ENCODE measurements around the gene SLC25A12.
"Not testable (repeated sequence)": the region's sequence is repeated elsewhere in the genome, so short reads cannot be mapped to it uniquely, and the experiment has no call there.

Gene SLC25A12

DNA sequence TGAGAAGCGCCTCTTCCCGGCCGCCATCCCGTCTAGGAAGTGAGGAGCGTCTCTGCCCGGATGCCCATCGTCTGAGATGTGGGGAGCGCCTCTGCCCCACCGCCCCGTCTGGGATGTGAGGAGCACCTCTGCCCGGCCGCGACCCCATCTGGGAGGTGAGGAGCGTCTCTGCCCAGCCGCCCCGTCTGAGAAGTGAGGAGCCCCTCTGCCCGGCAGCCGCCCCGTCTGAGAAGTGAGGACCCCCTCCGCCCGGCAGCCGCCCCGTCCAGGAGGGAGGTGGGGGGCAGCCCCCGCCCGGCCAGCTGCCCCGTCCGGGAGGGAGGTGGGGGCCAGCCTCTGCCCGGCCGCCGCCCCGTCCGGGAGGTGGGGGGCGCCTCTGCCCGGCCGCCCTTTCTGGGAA, 119.5 kb downstream of the SLC25A12 start:
- not testable (repeated sequence) for H2BK120ac ChIP-seq (ENCODE audit: low read depth, low read length); H4K91ac ChIP-seq (ENCODE audit: low read depth, low read length, poor library complexity); H3K4me2 ChIP-seq (ENCODE audit: insufficient read depth, low read length, poor library complexity, severe bottlenecking); H3K27me3 ChIP-seq (ENCODE audit: control insufficient read depth in 3 of 3, insufficient read depth in 3 of 3, low read depth in 1 of 3, low read length in 3 of 3); H3K14ac ChIP-seq (ENCODE audit: low read length); H3K4ac ChIP-seq (ENCODE audit: low read length); H3K9ac ChIP-seq (ENCODE audit: low read depth, low read length, poor library complexity); H3K23ac ChIP-seq (ENCODE audit: low read depth, low read length, poor library complexity); H2AK5ac ChIP-seq (ENCODE audit: low read depth, low read length); H3K79me1 ChIP-seq (ENCODE audit: low read depth, low read length); H3K4me3 ChIP-seq (ENCODE audit: low read length in 2 of 2); H2BK15ac ChIP-seq (ENCODE audit: low read length); H4K8ac ChIP-seq (ENCODE audit: low read depth, low read length); H3K36me3 ChIP-seq (replicated peaks in 1 of 2; ENCODE audit: control insufficient read depth in 2 of 2, insufficient read depth in 2 of 2, low read length in 2 of 2); H3K4me1 ChIP-seq (ENCODE audit: control insufficient read depth in 2 of 2, insufficient read depth in 1 of 2, low read depth in 1 of 2, low read length in 2 of 2); H3K27ac ChIP-seq (replicated peaks; ENCODE audit: low read length); H2BK12ac ChIP-seq (ENCODE audit: low read length); H3K18ac ChIP-seq (ENCODE audit: low read length); DNase-seq (ENCODE audit: low spot score); H2AFZ ChIP-seq (ENCODE audit: low read length); H2BK5ac ChIP-seq (ENCODE audit: low read length)
- H3K9me3 ChIP-seq (replicated peaks in 1 of 2; ENCODE audit: control insufficient read depth in 2 of 2, insufficient read depth in 1 of 2, low read depth in 1 of 2, low read length in 2 of 2), result peaks cover 0 to 16% of the 10 kb centered on the region in 2 donors
- no CpG with 5 or more reads among the region's 35 CpGs for WGBS, 2 donors (ENCODE audit: extremely low coverage in 2 of 2, insufficient read length in 2 of 2, insufficient replicate concordance in 1 of 2)

GRCh38 chr2:171772373-171772772, 121.7 kb downstream of the SLC25A12 start:
- H3K4me2 ChIP-seq (ENCODE audit: insufficient read depth, low read length, poor library complexity, severe bottlenecking), result no peak overlapping the region
- H2BK15ac ChIP-seq (ENCODE audit: low read length), result no peak overlapping the region
- H2BK12ac ChIP-seq (ENCODE audit: low read length), result no peak overlapping the region
- H3K9ac ChIP-seq (ENCODE audit: low read depth, low read length, poor library complexity), result no peak overlapping the region
- no peak overlapping the region for H2AK5ac ChIP-seq (ENCODE audit: low read depth, low read length)
- no peak overlapping the region for H3K14ac ChIP-seq (ENCODE audit: low read length)
- no peaks in the 10 kb centered on the region for H3K79me1 ChIP-seq (ENCODE audit: low read depth, low read length)
- H3K4me3 ChIP-seq (ENCODE audit: low read length in 2 of 2), result no peak overlapping the region
- H3K4me1 ChIP-seq (ENCODE audit: control insufficient read depth in 2 of 2, insufficient read depth in 1 of 2, low read depth in 1 of 2, low read length in 2 of 2), result no peaks in the 10 kb centered on the region
- H3K18ac ChIP-seq (ENCODE audit: low read length), result no peak overlapping the region
- DNase-seq (ENCODE audit: low spot score), result no peak
- no peak overlapping the region for H4K91ac ChIP-seq (ENCODE audit: low read depth, low read length, poor library complexity)
- no peak overlapping the region for H4K8ac ChIP-seq (ENCODE audit: low read depth, low read length)
- H3K27me3 ChIP-seq (ENCODE audit: control insufficient read depth in 3 of 3, insufficient read depth in 3 of 3, low read depth in 1 of 3, low read length in 3 of 3), result no peaks in the 10 kb centered on the region
- no peak overlapping the region for H2BK5ac ChIP-seq (ENCODE audit: low read length)
- no CpG with 5 or more reads among the region's 5 CpGs for WGBS, 2 donors (ENCODE audit: extremely low coverage in 2 of 2, insufficient read length in 2 of 2, insufficient replicate concordance in 1 of 2)
- H3K9me3 ChIP-seq (replicated peaks in 1 of 2; ENCODE audit: control insufficient read depth in 2 of 2, insufficient read depth in 1 of 2, low read depth in 1 of 2, low read length in 2 of 2), result peaks cover 0 to 7% of the 10 kb centered on the region in 2 donors
- H3K23ac ChIP-seq (ENCODE audit: low read depth, low read length, poor library complexity), result no peak overlapping the region
- no peak overlapping the region for H3K27ac ChIP-seq (replicated peaks; ENCODE audit: low read length)
- H3K4ac ChIP-seq (ENCODE audit: low read length), result no peak overlapping the region
- no peak overlapping the region for H2BK120ac ChIP-seq (ENCODE audit: low read depth, low read length)
- H2AFZ ChIP-seq (ENCODE audit: low read length), result no peak overlapping the region
- H3K36me3 ChIP-seq (replicated peaks in 1 of 2; ENCODE audit: control insufficient read depth in 2 of 2, insufficient read depth in 2 of 2, low read length in 2 of 2), result no peaks in the 10 kb centered on the region

DNA sequence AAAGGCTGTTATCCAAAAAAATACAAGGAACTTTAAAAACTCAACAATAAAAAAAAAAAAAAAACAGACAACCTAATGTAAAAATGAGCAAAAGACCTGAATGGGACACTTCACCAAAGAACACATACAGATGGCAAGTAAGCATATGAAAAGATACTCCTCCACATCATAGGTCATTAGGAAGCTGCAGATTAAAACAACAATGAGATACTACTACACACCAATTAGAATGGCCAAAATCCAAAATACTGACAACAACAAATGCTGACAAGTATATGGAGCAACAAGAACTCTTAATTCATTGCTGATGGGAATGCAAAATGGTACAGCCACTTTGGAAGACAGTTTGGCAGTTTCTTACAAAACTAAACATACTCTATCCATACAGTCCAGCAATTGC, 122.6 kb downstream of the SLC25A12 start:
- no peak overlapping the region for H3K4ac ChIP-seq (ENCODE audit: low read length)
- H2AFZ ChIP-seq (ENCODE audit: low read length), result no peak overlapping the region
- H2BK15ac ChIP-seq (ENCODE audit: low read length), result no peak overlapping the region
- no peak overlapping the region for H2BK5ac ChIP-seq (ENCODE audit: low read length)
- no peak for DNase-seq (ENCODE audit: low spot score)
- no peak overlapping the region for H3K23ac ChIP-seq (ENCODE audit: low read depth, low read length, poor library complexity)
- no peak overlapping the region for H3K4me2 ChIP-seq (ENCODE audit: insufficient read depth, low read length, poor library complexity, severe bottlenecking)
- H2AK5ac ChIP-seq (ENCODE audit: low read depth, low read length), result no peak overlapping the region
- H3K9me3 ChIP-seq (replicated peaks in 1 of 2; ENCODE audit: control insufficient read depth in 2 of 2, insufficient read depth in 1 of 2, low read depth in 1 of 2, low read length in 2 of 2), result peaks cover 0 to 7% of the 10 kb centered on the region in 2 donors
- H3K27me3 ChIP-seq (ENCODE audit: control insufficient read depth in 3 of 3, insufficient read depth in 3 of 3, low read depth in 1 of 3, low read length in 3 of 3), result no peaks in the 10 kb centered on the region
- no peak overlapping the region for H3K4me3 ChIP-seq (ENCODE audit: low read length in 2 of 2)
- H3K4me1 ChIP-seq (ENCODE audit: control insufficient read depth in 2 of 2, insufficient read depth in 1 of 2, low read depth in 1 of 2, low read length in 2 of 2), result no peaks in the 10 kb centered on the region
- no peaks in the 10 kb centered on the region for H3K36me3 ChIP-seq (replicated peaks in 1 of 2; ENCODE audit: control insufficient read depth in 2 of 2, insufficient read depth in 2 of 2, low read length in 2 of 2)
- no peak overlapping the region for H3K9ac ChIP-seq (ENCODE audit: low read depth, low read length, poor library complexity)
- no peak overlapping the region for H3K14ac ChIP-seq (ENCODE audit: low read length)
- no peak overlapping the region for H4K8ac ChIP-seq (ENCODE audit: low read depth, low read length)
- H2BK12ac ChIP-seq (ENCODE audit: low read length), result no peak overlapping the region
- no peak overlapping the region for H3K18ac ChIP-seq (ENCODE audit: low read length)
- no peak overlapping the region for H2BK120ac ChIP-seq (ENCODE audit: low read depth, low read length)
- H4K91ac ChIP-seq (ENCODE audit: low read depth, low read length, poor library complexity), result no peak overlapping the region
- no peak overlapping the region for H3K27ac ChIP-seq (replicated peaks; ENCODE audit: low read length)
- no peaks in the 10 kb centered on the region for H3K79me1 ChIP-seq (ENCODE audit: low read depth, low read length)

GRCh38 chr2:171763602-171764001, 130.4 kb downstream of the SLC25A12 start:
- Histone ChIP-seq H3K14ac (ENCODE audit: low read length) (no peak overlapping the region), H4K8ac (ENCODE audit: low read depth, low read length) (no peak overlapping the region), H3K36me3 (replicated peaks in 1 of 2; ENCODE audit: control insufficient read depth in 2 of 2, insufficient read depth in 2 of 2, low read length in 2 of 2) (peaks cover 1 to 43% of the 10 kb centered on the region in 2 donors), H3K79me1 (ENCODE audit: low read depth, low read length) (no peaks in the 10 kb centered on the region), H3K4ac (ENCODE audit: low read length) (no peak overlapping the region), H3K9ac (ENCODE audit: low read depth, low read length, poor library complexity) (no peak overlapping the region), H2AK5ac (ENCODE audit: low read depth, low read length) (no peak overlapping the region), H2BK120ac (ENCODE audit: low read depth, low read length) (no peak overlapping the region), H3K4me1 (ENCODE audit: control insufficient read depth in 2 of 2, insufficient read depth in 1 of 2, low read depth in 1 of 2, low read length in 2 of 2) (peaks cover 0 to 1% of the 10 kb centered on the region in 2 donors), H2BK12ac (ENCODE audit: low read length) (no peak overlapping the region), H4K91ac (ENCODE audit: low read depth, low read length, poor library complexity) (no peak overlapping the region), H3K4me2 (ENCODE audit: insufficient read depth, low read length, poor library complexity, severe bottlenecking) (no peak overlapping the region), H2AFZ (ENCODE audit: low read length) (no peak overlapping the region), H2BK5ac (ENCODE audit: low read length) (no peak overlapping the region), H3K9me3 (replicated peaks in 1 of 2; ENCODE audit: control insufficient read depth in 2 of 2, insufficient read depth in 1 of 2, low read depth in 1 of 2, low read length in 2 of 2) (no peaks in the 10 kb centered on the region), H2BK15ac (ENCODE audit: low read length) (no peak overlapping the region), H3K4me3 (ENCODE audit: low read length in 2 of 2) (no peak overlapping the region), H3K23ac (ENCODE audit: low read depth, low read length, poor library complexity) (no peak overlapping the region), H3K27me3 (ENCODE audit: control insufficient read depth in 3 of 3, insufficient read depth in 3 of 3, low read depth in 1 of 3, low read length in 3 of 3) (no peaks in the 10 kb centered on the region), H3K27ac (replicated peaks; ENCODE audit: low read length) (no peak overlapping the region), H3K18ac (ENCODE audit: low read length) (no peak overlapping the region)
- WGBS, 2 donors (ENCODE audit: extremely low coverage in 2 of 2, insufficient read length in 2 of 2, insufficient replicate concordance in 1 of 2), result no CpG with 5 or more reads among the region's 3 CpGs
- DNase-seq (ENCODE audit: low spot score), result no peak
